H1 (cell line): ENCODE measurements around the gene NLRC3. TPM values are rescaled to one million over a fixed set of nuclear protein-coding genes. Genes with fewer than 3 reads are reported as not detected.

Source experiments
- CTCF ChIA-PET: fragments of 300-600 bp; sonication (Branson Sonifier 250); formaldehyde crosslinking; loops from one replicate; lab custom pipeline; 2021; ENCODE audit not compliant: partially characterized antibody; lab: Charles Lee
- POLR2A ChIA-PET: fragments of 300-600 bp; sonication (Branson Sonifier 250); formaldehyde crosslinking; loops from one replicate; lab custom pipeline; 2021; ENCODE audit warnings: inconsistent platforms; ENCODE audit not compliant: partially characterized antibody; lab: Charles Lee
- DNase-seq, 2 experiments: peaks; one replicate each; pipeline versions ENCODE4 v3.0.0 to v3.0.0-alpha.2; 2010 to 2022; ENCODE audit warnings: low spot score in 2 of 2, low read depth in 1 of 2, mixed read lengths in 1 of 2
- FAIRE-seq: peaks from 2 replicates; lab custom pipeline; 2011; peaks lifted over from hg19 to GRCh38; lab: Jason Lieb, UNC
- H2AFZ ChIP-seq: 2 replicates; pipeline ENCODE4 v1.8.1; 2012; ENCODE audit warnings: low read length, inconsistent platforms
- H2AK5ac ChIP-seq: 2 replicates; pipeline ENCODE4 v1.6.1; 2013; ENCODE audit warnings: low read depth, low read length
- H2BK120ac ChIP-seq: replicated peaks from 2 replicates; pipeline ENCODE3; 2013; ENCODE audit warnings: low read depth, low read length, inconsistent platforms
- H2BK12ac ChIP-seq: 2 replicates; pipeline ENCODE4 v1.6.1; 2013; ENCODE audit warnings: low read depth, low read length
- H2BK15ac ChIP-seq: 2 replicates; pipeline ENCODE4 v1.6.1; 2013; ENCODE audit warnings: low read length
- H2BK20ac ChIP-seq: 2 replicates; pipeline ENCODE4 v1.6.1; 2013; ENCODE audit warnings: low read length
- H2BK5ac ChIP-seq: 2 replicates; pipeline ENCODE4 v1.6.1; 2013; ENCODE audit warnings: low read depth, low read length
- H3K14ac ChIP-seq: 2 replicates; pipeline ENCODE4 v1.6.1; 2013; ENCODE audit warnings: inconsistent platforms; ENCODE audit not compliant: insufficient read length
- H3K18ac ChIP-seq: 2 replicates; pipeline ENCODE4 v1.6.1; 2013; ENCODE audit warnings: low read length; ENCODE audit errors: extremely low read depth
- H3K23ac ChIP-seq: 2 replicates; pipeline ENCODE4 v1.6.1; 2013; ENCODE audit warnings: inconsistent platforms; ENCODE audit not compliant: insufficient read length
- H3K23me2 ChIP-seq: 2 replicates; pipeline ENCODE4 v1.6.1; 2013; ENCODE audit warnings: low read depth, low read length
- H3K27ac ChIP-seq: 2 replicates; pipeline ENCODE4 v1.6.1; 2011; ENCODE audit warnings: low read depth, low read length, inconsistent platforms
- H3K27me3 ChIP-seq, 4 experiments: replicated peaks in 1 of 4; 1 replicate in 1 of 4; 2 replicates in 3 of 4; pipeline versions ENCODE4 v1.6.1 to v1.8.1; 2011 to 2013; ENCODE audit warnings: low read length in 3 of 4, mild to moderate bottlenecking in 3 of 4, inconsistent platforms in 2 of 4, mixed read lengths in 2 of 4, moderate library complexity in 1 of 4; ENCODE audit not compliant: control insufficient read depth in 3 of 4, insufficient read depth in 3 of 4; ENCODE audit errors: extremely low read depth in 1 of 4
- H3K36me3 ChIP-seq, 4 experiments: 2 replicates each; pipeline versions ENCODE4 v1.6.1 to v1.8.1; 2011 to 2013; ENCODE audit warnings: mild to moderate bottlenecking in 4 of 4, low read length in 3 of 4, moderate library complexity in 2 of 4, control low read depth in 1 of 4, inconsistent platforms in 1 of 4; ENCODE audit not compliant: insufficient read depth in 4 of 4, control insufficient read depth in 2 of 4
- H3K4ac ChIP-seq: replicated peaks from 2 replicates; pipeline ENCODE3; 2013; ENCODE audit warnings: low read length, low read depth, mixed read lengths, inconsistent platforms; ENCODE audit not compliant: insufficient read length
- H3K4me1 ChIP-seq, 4 experiments: replicated peaks in 1 of 4; 1 replicate in 1 of 4; 2 replicates in 3 of 4; pipeline versions ENCODE4 v1.6.1 to v1.8.1; 2011 to 2013; ENCODE audit warnings: low read length in 3 of 4, inconsistent platforms in 2 of 4, mixed read lengths in 1 of 4; ENCODE audit not compliant: insufficient read depth in 4 of 4, control insufficient read depth in 3 of 4
- H3K4me2 ChIP-seq, 2 experiments: 2 replicates each; pipeline versions ENCODE4 v1.6.1 to v1.8.1; 2011 to 2013; ENCODE audit warnings: low read depth in 2 of 2, low read length in 2 of 2, control low read depth in 1 of 2, inconsistent platforms in 1 of 2, mild to moderate bottlenecking in 1 of 2; ENCODE audit not compliant: insufficient read depth in 1 of 2
- H3K4me3 ChIP-seq, 4 experiments: fragments of 200-600, 300-600 bp in 1 of 4; sonication (generic), shearing (Covaris generic), sonication (Bioruptor Twin) in 1 of 4; 2 replicates each; pipeline versions ENCODE4 v1.5.1 to v1.8.1; 2011 to 2016; ENCODE audit warnings: low read length in 4 of 4, low read depth in 3 of 4, control low read depth in 2 of 4, inconsistent platforms in 2 of 4, mild to moderate bottlenecking in 2 of 4, mixed read lengths in 1 of 4, moderate library complexity in 1 of 4; ENCODE audit not compliant: insufficient read depth in 2 of 4; ENCODE audit errors: extremely low read depth in 1 of 4
- H3K56ac ChIP-seq: replicated peaks from 2 replicates; pipeline ENCODE3; 2013; ENCODE audit warnings: low read depth, mild to moderate bottlenecking, mixed read lengths, low read length, inconsistent platforms; ENCODE audit not compliant: insufficient read length
- H3K79me1 ChIP-seq: 2 replicates; pipeline ENCODE4 v1.6.1; 2013; ENCODE audit warnings: low read depth, low read length, control low read depth
- H3K79me2 ChIP-seq, 2 experiments: 2 replicates each; pipeline versions ENCODE4 v1.6.1 to v1.8.1; 2012 to 2013; ENCODE audit warnings: low read length in 2 of 2, mild to moderate bottlenecking in 2 of 2, inconsistent platforms in 1 of 2; ENCODE audit not compliant: insufficient read depth in 2 of 2, control insufficient read depth in 1 of 2
- H3K9ac ChIP-seq, 4 experiments: replicated peaks in 1 of 4; 1 replicate in 1 of 4; 2 replicates in 3 of 4; pipeline versions ENCODE4 v1.6.1 to v1.8.1; 2011 to 2013; ENCODE audit warnings: low read depth in 3 of 4, low read length in 3 of 4, control low read depth in 2 of 4, mild to moderate bottlenecking in 2 of 4, moderate library complexity in 2 of 4, inconsistent platforms in 1 of 4; ENCODE audit errors: extremely low read depth in 1 of 4
- H3K9me3 ChIP-seq, 2 experiments: 2 replicates each; pipeline versions ENCODE4 v1.6.1 to v1.8.1; 2012 to 2013; ENCODE audit warnings: mild to moderate bottlenecking in 2 of 2, moderate library complexity in 2 of 2, control low read depth in 1 of 2, inconsistent platforms in 1 of 2, low read depth in 1 of 2, low read length in 1 of 2, mixed read lengths in 1 of 2; ENCODE audit not compliant: insufficient read depth in 2 of 2
- H4K20me1 ChIP-seq, 2 experiments: replicated peaks in 1 of 2; 2 replicates each; pipeline versions ENCODE3 to v1.8.1; 2011 to 2013; ENCODE audit warnings: inconsistent platforms in 2 of 2, low read length in 2 of 2, mild to moderate bottlenecking in 1 of 2; ENCODE audit not compliant: insufficient read depth in 2 of 2, control insufficient read depth in 1 of 2
- H4K5ac ChIP-seq: 2 replicates; pipeline ENCODE4 v1.6.1; 2013; ENCODE audit warnings: low read length, low read depth, mixed read lengths, inconsistent platforms; ENCODE audit not compliant: insufficient read length
- H4K8ac ChIP-seq: 2 replicates; pipeline ENCODE4 v1.8.0; 2013; ENCODE audit warnings: mild to moderate bottlenecking, moderate library complexity, low read length, inconsistent platforms; ENCODE audit not compliant: insufficient read depth; ENCODE audit errors: extremely low read depth
- H4K91ac ChIP-seq: replicated peaks from 2 replicates; pipeline ENCODE3; 2013; ENCODE audit warnings: low read length, mixed read lengths, inconsistent platforms; ENCODE audit not compliant: insufficient read length
- ATF2 ChIP-seq: IDR thresholded peaks from 2 replicates; pipeline ENCODE4 v1.6.1; 2012; ENCODE audit warnings: low read length, inconsistent platforms
- HDAC6 ChIP-seq: IDR thresholded peaks from one replicate; pipeline ENCODE4 v1.7.1; 2012; ENCODE audit warnings: low read depth, mild to moderate bottlenecking, inconsistent platforms, low read length, moderate library complexity
- KDM1A ChIP-seq: fragments of 200-600, 300-600 bp; sonication (generic); IDR thresholded peaks from 2 replicates; pipeline ENCODE4 v1.7.1; 2016; ENCODE audit warnings: mild to moderate bottlenecking, low read length, borderline replicate concordance
- MAFK ChIP-seq: IDR thresholded peaks from 2 replicates; pipeline ENCODE4 v1.6.1; 2012; ENCODE audit warnings: low read depth, mild to moderate bottlenecking, improper control_type of control experiment, low read length
- SP2 ChIP-seq: IDR thresholded peaks from 2 replicates; pipeline ENCODE4 v1.6.1; 2012; ENCODE audit warnings: mild to moderate bottlenecking, low read length, inconsistent platforms
- SRF ChIP-seq: IDR thresholded peaks from 2 replicates; pipeline ENCODE4 v1.6.1; 2011; ENCODE audit warnings: mild to moderate bottlenecking, low read depth, low read length, moderate library complexity
- ZNF274 ChIP-seq: IDR thresholded peaks from 2 replicates; pipeline ENCODE4 v1.7.0; 2012; ENCODE audit warnings: low read length, borderline replicate concordance; ENCODE audit errors: extremely low read depth
- WGBS, 2 experiments: shearing (Covaris generic) in 1 of 2; methylation state at CpG; one replicate each; pipeline versions ENCODE4 v1.1.6 to v1.1.7; 2013 to 2015; ENCODE audit warnings: low lambda C conversion rate in 2 of 2, mixed read lengths in 2 of 2, inconsistent platforms in 1 of 2, low coverage in 1 of 2, missing lambda C conversion rate in 1 of 2; ENCODE audit not compliant: insufficient replicate concordance in 2 of 2, insufficient coverage in 1 of 2, insufficient read length in 1 of 2; ENCODE audit errors: extremely low coverage in 1 of 2, missing lambda C conversion rate in 1 of 2; 5-methylcytosine and 5-hydroxymethylcytosine counted together
- polyA plus RNA-seq, 7 experiments: library from polyadenylated mRNA; depleted of rRNA in 3 of 7; stranded (reverse) in 5 of 7; unstranded in 2 of 7; fragments of >200 nt in 5 of 7; fragments of 200-250 nt in 2 of 7; gene quantifications; 1 replicate in 5 of 7; 2 replicates in 1 of 7; 4 replicates in 1 of 7; pipeline versions ENCODE4 v1.2.1 to v1.2.3, GENCODE V29; 2011 to 2013; ENCODE audit warnings: missing spikeins in 2 of 7, mixed read lengths in 2 of 7
- total RNA-seq: library from RNA; stranded (reverse); fragmentation: NEBNext Ultra II Directional; extraction: Animal tissue kit (Norgen Biotek cat#: 25700); gene quantifications from 2 replicates; pipeline ENCODE4 v1.2.1, GENCODE V29; 2021

Gene NLRC3
- total and polyA plus RNA-seq, 2 of the 8 experiments (the other 6 are each of a cell fraction or from before 2014, with no cell fraction given), result 0.18 to 0.20 TPM

- Histone ChIP-seq H3K4me2 (peak overlapping the region; percentile 43 to 60; a peak in 3 of 4 replicates), H4K5ac (no peak overlapping the region), H3K27me3 (no peaks in the 10 kb centered on the region), H3K4ac (peak overlapping the region; percentile 2), H4K20me1 (peaks cover 0 to 2% of the 10 kb centered on the region in 2 experiments), H2AFZ (peak overlapping the region; percentile 96), H2BK5ac (0 out of 2 replicates have a peak overlapping the region, but pooled peaks have one; percentile 13), H3K56ac (no peak overlapping the region), H2BK20ac (no peak overlapping the region), H3K23ac (no peak overlapping the region), H2BK12ac (0 out of 2 replicates have a peak overlapping the region, but pooled peaks have one; percentile 11), H3K18ac (peak overlapping the region; percentile 87), H3K36me3 (peaks cover 0 to 10% (median under 1%) of the 10 kb centered on the region in 4 experiments; a peak in 1 of 8 replicates), H3K23me2 (no peaks in the 10 kb centered on the region; the same call in 1 of the 2 replicates), H3K79me1 (no peaks in the 10 kb centered on the region), H3K4me3 (peak overlapping the region in 1 of 4 experiments; percentile 46; a peak in 2 of 8 replicates), H3K79me2 (no peaks in the 10 kb centered on the region), H3K27ac (peak overlapping the region; percentile 29; the same call in 1 of the 2 replicates), H4K91ac (no peak overlapping the region), H2BK120ac (no peak overlapping the region), H3K9ac (no peak overlapping the region), H3K4me1 (peaks cover 0 to 9% (median 7%) of the 10 kb centered on the region in 4 experiments; a peak in 6 of 7 replicates), H2BK15ac (peak overlapping the region; percentile 53; the same call in 1 of the 2 replicates), H2AK5ac (no peak overlapping the region), H4K8ac (peak overlapping the region; percentile 69; the same call in 1 of the 2 replicates), H3K9me3 (no peaks in the 10 kb centered on the region), H3K14ac (no peak overlapping the region)
- ChIA-PET POLR2A (interaction anchor here (0.6 to 2.2 kb wide), 6 partner anchors 10 to 93 kb away, joined by 3 to 7 read pairs (median 4); no protein-coding TSS in a partner anchor), CTCF (no interaction called here)
- no peak for FAIRE-seq
- no peak for TF ChIP-seq HDAC6
- TF ChIP-seq KDM1A, result peak; percentile 83; the same call in 1 of the 2 replicates
- no peak for TF ChIP-seq SRF
- no peak for TF ChIP-seq ATF2
- TF ChIP-seq ZNF274, result no peak
- no peak for TF ChIP-seq SP2
- no peak for TF ChIP-seq MAFK
- 70% methylated on average over 12 of the region's 20 CpGs; no CpG with 5 or more reads in 1 of the 2 experiments for WGBS, 2 experiments
- peak in 1 of 2 experiments; percentile 69 for DNase-seq
Measured at GRCh38 chr16:3578610-3579551, 1.7 kb upstream of the NLRC3 start.
